Activated T-helper 1 cell treated with anti-CD3 and anti-CD28 coated beads, Interleukin-12 subunit alpha, Interleukin-12 subunit beta, Interleukin-2, Interleukin-4 antibody, amounts not matched to agents 30 ng/mL and 10 ng/mL and 1 ng/mL, durations not matched to agents 14 hours and 24 hours and 36 hours (primary cell): ENCODE results near the gene NHS. TPM values are rescaled to one million over a fixed set of nuclear protein-coding genes. Genes with fewer than 3 reads are reported as not detected.

Source experiments
- DNase-seq: peaks from one replicate; pipeline ENCODE4 v3.0.0; 2021; ENCODE audit warnings: low spot score
- H3K27ac Mint-ChIP-seq: one replicate; pipeline ENCODE4 v1.8.0; 2021; ENCODE audit warnings: mild to moderate bottlenecking, mixed read lengths
- H3K27me3 Mint-ChIP-seq: one replicate; pipeline ENCODE4 v1.8.0; 2022; ENCODE audit warnings: mild to moderate bottlenecking, moderate library complexity, mixed read lengths; ENCODE audit not compliant: insufficient read depth
- H3K36me3 Mint-ChIP-seq: one replicate; pipeline ENCODE4 v1.8.0; 2021; ENCODE audit warnings: low read depth, mixed read lengths
- H3K4me1 Mint-ChIP-seq: one replicate; pipeline ENCODE4 v1.8.0; 2021; ENCODE audit warnings: low read depth, mixed read lengths
- H3K4me3 Mint-ChIP-seq: one replicate; pipeline ENCODE4 v1.8.0; 2021; ENCODE audit warnings: mild to moderate bottlenecking, moderate library complexity, mixed read lengths
- H3K9me3 Mint-ChIP-seq: one replicate; pipeline ENCODE4 v1.8.0; 2021; ENCODE audit warnings: mixed read lengths
- intact Hi-C: fragments of 100-400 bp; cut with micrococcal nuclease; formaldehyde crosslinking; loops from one replicate; pipeline ENCODE4 v1.15.1; 2024
- total RNA-seq: library from RNA; stranded (reverse); gene quantifications from 2 replicates; pipeline ENCODE4 v1.2.3, GENCODE V29; 2022

The NHS gene
- total RNA-seq, 1 donor from 2014 or later = 8.1 TPM

GRCh38 chrX:17411205-17411604 is 36.2 kb downstream of the NHS start:
- Mint-ChIP-seq H3K4me1 (no peaks in the 10 kb centered on the region), H3K4me3 (no peak overlapping the region), H3K27ac (no peak overlapping the region), H3K27me3 (peaks cover 3% of the 10 kb centered on the region), H3K9me3 (no peaks in the 10 kb centered on the region), H3K36me3 (no peaks in the 10 kb centered on the region)
- intact Hi-C loops = no loop called here
- DNase-seq = no peak

DNA sequence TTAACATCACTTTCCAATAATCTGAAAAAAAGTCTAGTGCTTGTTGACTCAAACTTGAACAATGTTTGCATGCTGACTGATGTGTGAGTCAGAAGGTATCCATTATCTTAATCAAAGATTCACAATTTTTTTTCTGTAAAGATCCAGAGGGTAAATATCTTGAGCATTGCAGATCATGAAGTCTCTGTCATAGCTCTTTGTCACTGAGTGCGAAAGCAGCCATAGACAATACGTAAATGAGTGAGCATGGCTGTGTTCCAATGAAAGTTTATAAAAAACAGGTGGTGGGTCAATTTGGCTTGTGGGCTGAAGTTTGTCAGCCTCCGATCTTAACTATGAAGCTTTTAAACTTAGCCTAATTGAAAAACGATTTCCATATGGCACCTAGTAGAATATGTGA is 37.7 kb downstream of the NHS start:
- Mint-ChIP-seq H3K4me1 (no peaks in the 10 kb centered on the region), H3K27ac (no peak overlapping the region), H3K4me3 (no peak overlapping the region), H3K9me3 (no peaks in the 10 kb centered on the region), H3K27me3 (peaks cover 3% of the 10 kb centered on the region), H3K36me3 (no peaks in the 10 kb centered on the region)
- DNase-seq = no peak
- intact Hi-C loops = no loop called here

DNA sequence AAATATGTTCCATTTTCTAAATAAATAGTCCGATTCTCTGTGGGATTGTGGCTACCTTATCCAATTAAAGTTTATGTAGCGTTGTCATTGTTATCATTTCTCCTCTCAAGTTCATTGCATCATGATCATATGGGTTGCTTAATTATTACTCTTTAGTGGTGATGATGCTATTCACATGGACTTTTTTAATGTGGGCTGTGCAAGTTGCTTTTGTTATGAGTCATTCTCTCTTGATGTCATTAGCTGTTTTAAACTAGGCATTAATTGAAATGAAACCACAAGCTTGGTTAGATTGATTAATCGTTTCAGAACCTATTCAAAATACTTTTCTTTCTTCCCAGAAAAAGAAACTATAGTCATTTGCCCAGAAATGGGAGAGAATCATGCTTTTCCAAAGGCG is 38.2 kb downstream of the NHS start:
- Mint-ChIP-seq H3K36me3 (no peaks in the 10 kb centered on the region), H3K4me3 (no peak overlapping the region), H3K27ac (no peak overlapping the region), H3K9me3 (no peaks in the 10 kb centered on the region), H3K27me3 (peaks cover 3% of the 10 kb centered on the region), H3K4me1 (no peaks in the 10 kb centered on the region)
- intact Hi-C loops = no loop called here
- no peak for DNase-seq

GRCh38 chrX:17414027-17414658 is 39.1 kb downstream of the NHS start:
- Mint-ChIP-seq H3K4me3 (no peak overlapping the region), H3K9me3 (no peaks in the 10 kb centered on the region), H3K27ac (no peak overlapping the region), H3K4me1 (no peaks in the 10 kb centered on the region), H3K36me3 (no peaks in the 10 kb centered on the region), H3K27me3 (peaks cover 5% of the 10 kb centered on the region)
- no peak for DNase-seq
- intact Hi-C loops = no loop called here

GRCh38 chrX:17414839-17415238 is 39.8 kb downstream of the NHS start:
- Mint-ChIP-seq H3K27ac (no peak overlapping the region), H3K4me3 (no peak overlapping the region)
- no peak for DNase-seq

GRCh38 chrX:17415242-17415810 is 40.3 kb downstream of the NHS start:
- no peak overlapping the region for H3K27ac Mint-ChIP-seq
- DNase-seq = no peak
- intact Hi-C loops = no loop called here
- H3K4me3 Mint-ChIP-seq = no peak overlapping the region
- H3K4me1 Mint-ChIP-seq = no peaks in the 10 kb centered on the region
- no peaks in the 10 kb centered on the region for H3K9me3 Mint-ChIP-seq
- peaks cover 5% of the 10 kb centered on the region for H3K27me3 Mint-ChIP-seq
- H3K36me3 Mint-ChIP-seq = no peaks in the 10 kb centered on the region

More at GRCh38 chrX:17414839-17415238, 39.8 kb downstream of the NHS start:
- intact Hi-C loops = no loop called here
- no peaks in the 10 kb centered on the region for H3K9me3 Mint-ChIP-seq
- no peaks in the 10 kb centered on the region for H3K36me3 Mint-ChIP-seq
- no peaks in the 10 kb centered on the region for H3K4me1 Mint-ChIP-seq
- peaks cover 5% of the 10 kb centered on the region for H3K27me3 Mint-ChIP-seq

DNA sequence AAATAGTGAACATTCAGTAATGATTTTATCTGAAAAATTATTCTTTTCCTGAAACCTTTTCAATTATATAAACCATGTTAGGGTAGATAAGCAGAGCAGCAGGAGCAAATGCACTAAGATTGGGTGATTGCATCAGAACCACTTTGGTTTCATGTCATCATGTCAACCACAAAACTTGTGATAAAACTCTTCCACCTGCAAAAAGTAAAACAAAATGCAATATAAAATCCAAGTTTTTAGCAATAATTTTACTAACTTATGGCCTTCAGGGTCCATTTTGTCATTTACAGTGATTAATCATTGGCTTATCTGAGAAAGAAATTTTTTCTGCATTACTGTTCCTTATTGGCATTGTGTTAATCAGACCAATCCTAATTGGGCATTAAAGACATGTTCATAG is 42.4 kb downstream of the NHS start:
- no peaks in the 10 kb centered on the region for H3K9me3 Mint-ChIP-seq
- H3K36me3 Mint-ChIP-seq = no peaks in the 10 kb centered on the region
- intact Hi-C loops = no loop called here
- no peak overlapping the region for H3K4me3 Mint-ChIP-seq
- H3K4me1 Mint-ChIP-seq = no peaks in the 10 kb centered on the region
- peaks cover 5% of the 10 kb centered on the region for H3K27me3 Mint-ChIP-seq
- no peak overlapping the region for H3K27ac Mint-ChIP-seq
- no peak for DNase-seq

DNA sequence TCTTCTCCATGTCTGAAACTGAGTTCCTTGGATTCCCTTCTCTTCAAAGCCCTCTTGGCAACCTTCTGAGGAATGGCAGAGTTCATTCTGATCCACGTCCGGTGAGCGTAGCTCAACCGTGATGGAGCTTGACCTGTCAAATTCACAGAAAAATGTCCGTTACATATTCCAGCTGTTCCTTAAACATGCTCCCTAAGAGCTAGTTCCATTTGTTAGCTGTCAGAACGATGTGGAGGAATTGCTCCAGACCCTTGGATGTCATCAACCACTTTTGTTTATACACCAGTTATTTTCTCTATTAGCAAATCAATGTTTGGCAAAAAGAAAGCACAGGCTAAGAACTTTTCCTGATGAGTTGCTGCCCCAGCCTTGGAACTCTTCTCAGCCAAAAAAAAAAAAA is 50.1 kb downstream of the NHS start:
- no peaks in the 10 kb centered on the region for H3K36me3 Mint-ChIP-seq

DNA sequence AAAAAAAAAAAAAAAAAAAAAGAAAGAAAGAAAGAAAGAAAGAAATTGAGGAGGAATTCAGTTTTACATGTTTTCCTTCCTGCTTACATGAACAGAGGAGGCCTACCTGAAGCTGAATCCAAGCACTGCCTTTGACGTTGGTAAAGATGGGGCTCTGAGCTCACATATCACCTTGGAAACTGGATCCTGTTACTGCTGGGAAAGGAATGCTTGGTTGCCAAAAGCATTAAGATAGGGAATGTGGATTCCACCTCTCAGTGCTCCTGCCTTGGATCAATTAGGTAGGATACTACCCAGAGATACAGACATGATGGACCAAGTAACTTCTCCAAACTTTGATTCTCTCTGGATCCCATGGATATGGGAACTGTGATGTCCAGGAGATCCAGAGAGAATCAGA is 50.6 kb downstream of the NHS start:
- H3K27me3 Mint-ChIP-seq = no peaks in the 10 kb centered on the region
- H3K4me3 Mint-ChIP-seq = no peak overlapping the region
- no peaks in the 10 kb centered on the region for H3K36me3 Mint-ChIP-seq
- DNase-seq = no peak
- no peaks in the 10 kb centered on the region for H3K9me3 Mint-ChIP-seq
- no peaks in the 10 kb centered on the region for H3K4me1 Mint-ChIP-seq
- no peak overlapping the region for H3K27ac Mint-ChIP-seq
- intact Hi-C loops = no loop called here

More for the DNA sequence above, 50.1 kb downstream of the NHS start:
- no peak overlapping the region for H3K27ac Mint-ChIP-seq
- no peaks in the 10 kb centered on the region for H3K9me3 Mint-ChIP-seq
- H3K27me3 Mint-ChIP-seq = no peaks in the 10 kb centered on the region
- no peak overlapping the region for H3K4me3 Mint-ChIP-seq
- H3K4me1 Mint-ChIP-seq = no peaks in the 10 kb centered on the region
- intact Hi-C loops = no loop called here
- DNase-seq = no peak

DNA sequence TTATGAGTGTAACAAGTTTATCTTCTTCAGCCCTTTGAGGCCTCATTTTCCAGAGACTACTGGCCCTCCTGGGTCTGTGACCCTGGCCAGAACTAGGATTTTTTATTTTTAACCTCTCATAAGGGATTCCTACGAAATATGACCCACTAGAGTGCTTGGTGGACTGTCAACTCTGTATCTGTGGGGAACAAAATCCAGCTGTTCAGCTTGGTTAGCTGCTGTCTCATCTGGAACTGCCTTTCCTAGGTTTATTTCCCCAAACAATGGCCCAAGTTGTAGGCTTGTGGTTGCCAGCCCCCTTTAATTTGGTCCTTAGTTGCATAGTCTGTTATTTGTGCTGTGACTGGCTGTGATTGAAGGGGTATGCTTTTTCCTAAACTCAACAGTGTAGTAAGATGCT is 56.2 kb downstream of the NHS start:
- DNase-seq = no peak
- Mint-ChIP-seq H3K36me3 (no peaks in the 10 kb centered on the region), H3K4me1 (no peaks in the 10 kb centered on the region), H3K27ac (no peak overlapping the region), H3K27me3 (no peaks in the 10 kb centered on the region), H3K4me3 (no peak overlapping the region), H3K9me3 (no peaks in the 10 kb centered on the region)
- intact Hi-C loops = no loop called here

GRCh38 chrX:17432158-17432557 is 57.2 kb downstream of the NHS start:
- H3K36me3 Mint-ChIP-seq = no peaks in the 10 kb centered on the region
- H3K4me1 Mint-ChIP-seq = no peaks in the 10 kb centered on the region
- intact Hi-C loops = no loop called here
- no peaks in the 10 kb centered on the region for H3K27me3 Mint-ChIP-seq
- no peak overlapping the region for H3K4me3 Mint-ChIP-seq
- DNase-seq = no peak
- no peak overlapping the region for H3K27ac Mint-ChIP-seq
- no peaks in the 10 kb centered on the region for H3K9me3 Mint-ChIP-seq

DNA sequence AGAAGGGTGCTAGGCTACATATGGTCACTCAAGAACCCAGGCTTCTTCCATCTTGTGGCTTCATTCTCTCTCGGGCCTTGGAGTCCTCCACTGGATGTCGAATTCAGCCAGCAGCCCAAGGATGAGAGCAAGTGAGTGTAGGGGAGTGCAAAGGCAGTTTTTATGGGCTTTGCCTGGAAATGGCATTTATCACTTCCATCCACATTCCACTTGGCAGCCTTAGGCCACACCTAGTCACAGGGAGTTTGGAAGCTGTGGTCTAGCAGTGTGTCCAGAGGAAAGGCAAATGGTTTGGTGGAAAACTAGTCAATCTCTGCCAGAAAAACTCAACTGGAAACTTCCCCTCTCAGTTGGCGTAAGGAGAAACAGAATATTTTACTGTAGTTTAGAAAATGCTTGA is 59.0 kb downstream of the NHS start:
- Mint-ChIP-seq H3K27me3 (no peaks in the 10 kb centered on the region), H3K27ac (no peak overlapping the region), H3K9me3 (no peaks in the 10 kb centered on the region), H3K36me3 (no peaks in the 10 kb centered on the region), H3K4me1 (no peaks in the 10 kb centered on the region), H3K4me3 (no peak overlapping the region)
- intact Hi-C loops = no loop called here
- DNase-seq = no peak

DNA sequence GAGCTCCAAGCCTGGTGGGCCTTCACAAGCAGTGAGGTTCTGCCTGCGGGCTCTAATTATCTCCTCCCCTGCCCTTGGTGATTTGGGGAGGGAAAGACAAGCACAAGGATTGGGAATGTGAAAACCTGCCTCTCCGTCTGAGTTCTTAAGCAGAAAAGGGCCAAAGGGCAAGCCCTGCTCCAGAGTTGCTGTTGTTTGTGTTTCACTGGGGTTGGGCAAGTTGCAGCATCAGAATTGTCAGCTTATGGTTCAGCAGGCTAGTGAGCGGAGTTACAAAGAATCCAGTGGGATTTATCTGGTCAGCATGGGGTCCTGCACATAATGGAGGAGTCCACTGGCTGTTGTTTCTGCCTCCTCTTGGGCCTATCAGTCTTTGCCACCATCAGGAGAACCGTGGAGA is 60.5 kb downstream of the NHS start:
- intact Hi-C loops = no loop called here
- Mint-ChIP-seq H3K27ac (no peak overlapping the region), H3K4me3 (no peak overlapping the region), H3K27me3 (no peaks in the 10 kb centered on the region), H3K4me1 (no peaks in the 10 kb centered on the region), H3K36me3 (no peaks in the 10 kb centered on the region), H3K9me3 (no peaks in the 10 kb centered on the region)
- no peak for DNase-seq

DNA sequence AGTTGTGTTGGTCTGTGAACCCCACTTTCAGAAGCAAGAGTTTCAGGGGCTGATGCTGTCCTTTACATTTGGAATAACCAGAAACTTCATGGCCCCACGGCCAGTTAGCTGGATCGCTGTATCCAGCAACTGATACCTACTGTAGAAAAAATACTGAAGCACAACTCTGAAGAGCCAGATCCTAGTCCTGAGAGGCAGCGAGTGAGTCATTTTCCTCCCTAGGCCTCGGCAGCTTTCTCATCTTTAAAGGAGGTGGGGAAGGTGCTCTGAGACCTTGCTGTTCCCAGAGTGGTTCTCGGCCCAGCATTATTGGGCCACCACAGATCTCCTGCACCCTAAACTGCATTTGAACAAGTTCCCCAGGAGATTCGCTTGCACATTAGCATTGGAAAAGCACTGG is 63.2 kb downstream of the NHS start:
- DNase-seq = no peak
- Mint-ChIP-seq H3K4me1 (no peaks in the 10 kb centered on the region), H3K4me3 (no peak overlapping the region), H3K36me3 (no peaks in the 10 kb centered on the region), H3K9me3 (no peaks in the 10 kb centered on the region), H3K27ac (no peak overlapping the region), H3K27me3 (no peaks in the 10 kb centered on the region)
- intact Hi-C loops = no loop called here
